GM18907 (cell line): ENCODE data around the gene GABPB2.
A peak's percentile ranks its signal among the peaks of the same experiment; 100 is the strongest.

Experiments used
- ATAC-seq: cut with Tn5 transposase; IDR thresholded peaks from one replicate; pipeline ENCODE4 v1.9.1; 2021; ENCODE audit warnings: mild to moderate bottlenecking, moderate library complexity; ENCODE audit not compliant: unreplicated experiment

GABPB2 gene

GRCh38 chr1:151158326-151158725 lies 87.8 kb downstream of the GABPB2 start:
- ATAC-seq, result no peak

- no peak for ATAC-seq
These were observed 88.2 kb downstream of the GABPB2 start for GRCh38 chr1:151158751-151159251.

GRCh38 chr1:151159373-151159772 lies 88.8 kb downstream of the GABPB2 start:
- no peak for ATAC-seq

- no peak for ATAC-seq
These were observed 94.2 kb downstream of the GABPB2 start for GRCh38 chr1:151164732-151165280.

- no peak for ATAC-seq
These were observed 94.7 kb downstream of the GABPB2 start for GRCh38 chr1:151165281-151165737.

- peak; percentile 81 for ATAC-seq
These were observed 95.4 kb downstream of the GABPB2 start, which contains the start of the genes LYSMD1 and SCNM1 for GRCh38 chr1:151165738-151166504. LYSMD1 (minus strand) TSS chr1:151165902; CDS start chr1:151165258, 644 bp downstream. SCNM1 (plus strand) TSS chr1:151166144; CDS start chr1:151166153, 9 bp downstream.

- ATAC-seq, result no peak
These were observed 96.0 kb downstream of the GABPB2 start for GRCh38 chr1:151166505-151166956.

- ATAC-seq, result no peak
These were observed 96.6 kb downstream of the GABPB2 start for GRCh38 chr1:151167116-151167515.

- ATAC-seq, result no peak
These were observed 100.6 kb downstream of the GABPB2 start for GRCh38 chr1:151171190-151171589.
